Type B pancreatic cell (in vitro differentiated cells): ENCODE measurements around the gene RSRC1. TPM values are rescaled to one million over a fixed set of nuclear protein-coding genes. Genes with fewer than 3 reads are reported as not detected.
"Not testable (repeated sequence)": the region's sequence is repeated elsewhere in the genome, so short reads cannot be mapped to it uniquely, and the experiment has no call there.

Source experiments
- DNase-seq: peaks from one replicate; pipeline ENCODE4 v3.0.0; 2021; ENCODE audit warnings: mixed read lengths; ENCODE audit not compliant: unreplicated experiment; ENCODE audit errors: extremely low spot score
- H3K27ac Mint-ChIP-seq: 2 replicates; pipeline ENCODE4 v1.8.0; 2021; ENCODE audit warnings: mild to moderate bottlenecking, mixed read lengths
- H3K27me3 Mint-ChIP-seq: 2 replicates; pipeline ENCODE4 v1.8.0; 2021; ENCODE audit warnings: mixed read lengths
- H3K36me3 Mint-ChIP-seq: 2 replicates; pipeline ENCODE4 v1.8.0; 2021; ENCODE audit warnings: mixed read lengths
- H3K4me1 Mint-ChIP-seq: one replicate; pipeline ENCODE4 v1.8.0; 2021; ENCODE audit warnings: mixed read lengths; ENCODE audit not compliant: unreplicated experiment
- H3K4me3 Mint-ChIP-seq: 2 replicates; pipeline ENCODE4 v1.8.0; 2021; ENCODE audit warnings: mild to moderate bottlenecking, mixed read lengths
- H3K9me3 Mint-ChIP-seq: 2 replicates; pipeline ENCODE4 v1.8.0; 2021; ENCODE audit warnings: mixed read lengths
- CTCF ChIP-seq: fragments of 200-600 bp; sonication (generic); conservative IDR thresholded peaks from 2 replicates; pipeline ENCODE4 v1.5.0; 2021; ENCODE audit warnings: antibody characterized with exemption, mild to moderate bottlenecking
- total RNA-seq: library from RNA; stranded (reverse); gene quantifications from 2 replicates; pipeline ENCODE4 v1.2.1, GENCODE V29; 2021; ENCODE audit warnings: low replicate concordance

RSRC1 gene
- total RNA-seq, 1 donor from 2014 or later = 34.6 TPM

- no peaks in the 10 kb centered on the region for H3K9me3 Mint-ChIP-seq
- no peak for DNase-seq
- H3K27ac Mint-ChIP-seq = no peak overlapping the region
- no peaks in the 10 kb centered on the region for H3K4me1 Mint-ChIP-seq
- no peak for TF ChIP-seq CTCF
- H3K27me3 Mint-ChIP-seq = no peaks in the 10 kb centered on the region
- H3K36me3 Mint-ChIP-seq = no peaks in the 10 kb centered on the region
- H3K4me3 Mint-ChIP-seq = no peak overlapping the region
Measured at GRCh38 chr3:158330870-158331269, 221.0 kb downstream of the RSRC1 start.

- DNase-seq = no peak
- Mint-ChIP-seq H3K27ac (no peak overlapping the region), H3K4me1 (no peaks in the 10 kb centered on the region), H3K36me3 (no peaks in the 10 kb centered on the region), H3K27me3 (no peaks in the 10 kb centered on the region), H3K9me3 (no peaks in the 10 kb centered on the region), H3K4me3 (no peak overlapping the region)
- no peak for TF ChIP-seq CTCF
Measured at GRCh38 chr3:158333736-158334135, 223.8 kb downstream of the RSRC1 start.

GRCh38 chr3:158337110-158337509, 227.2 kb downstream of the RSRC1 start:
- Mint-ChIP-seq H3K27ac (no peak overlapping the region), H3K4me1 (peaks cover 5% of the 10 kb centered on the region), H3K9me3 (peaks cover 5% of the 10 kb centered on the region), H3K4me3 (no peak overlapping the region), H3K27me3 (no peaks in the 10 kb centered on the region), H3K36me3 (no peaks in the 10 kb centered on the region)
- DNase-seq = no peak
- no peak for TF ChIP-seq CTCF

DNA sequence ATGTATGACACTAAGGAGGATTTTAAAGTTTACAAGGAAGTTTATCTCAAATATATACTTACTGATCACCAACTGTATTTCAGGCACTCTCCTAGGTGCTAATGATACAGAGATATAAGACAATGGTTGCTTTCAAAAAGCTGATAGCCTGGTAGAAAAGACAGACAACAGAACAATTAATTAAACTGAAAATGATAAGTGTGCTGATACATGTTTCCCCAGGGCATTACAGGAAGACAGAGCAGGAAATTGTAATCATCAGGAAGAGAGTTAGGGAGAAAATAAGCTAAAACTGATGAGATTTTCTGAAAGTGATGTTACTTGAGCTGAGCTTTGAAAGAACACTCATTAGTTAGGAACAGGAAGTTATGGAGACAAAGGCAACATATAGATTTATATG, 229.7 kb downstream of the RSRC1 start:
- Mint-ChIP-seq H3K4me3 (no peak overlapping the region), H3K4me1 (peaks cover 5% of the 10 kb centered on the region), H3K27ac (no peak overlapping the region), H3K36me3 (no peaks in the 10 kb centered on the region), H3K9me3 (peaks cover 5% of the 10 kb centered on the region), H3K27me3 (no peaks in the 10 kb centered on the region)
- no peak for DNase-seq
- TF ChIP-seq CTCF = no peak

- H3K36me3 Mint-ChIP-seq, DNase-seq, H3K4me3 Mint-ChIP-seq, H3K27me3 Mint-ChIP-seq, H3K27ac Mint-ChIP-seq, H3K9me3 Mint-ChIP-seq, H3K4me1 Mint-ChIP-seq: not testable (repeated sequence)
Measured at GRCh38 chr3:158340951-158341350, 231.1 kb downstream of the RSRC1 start.

DNA sequence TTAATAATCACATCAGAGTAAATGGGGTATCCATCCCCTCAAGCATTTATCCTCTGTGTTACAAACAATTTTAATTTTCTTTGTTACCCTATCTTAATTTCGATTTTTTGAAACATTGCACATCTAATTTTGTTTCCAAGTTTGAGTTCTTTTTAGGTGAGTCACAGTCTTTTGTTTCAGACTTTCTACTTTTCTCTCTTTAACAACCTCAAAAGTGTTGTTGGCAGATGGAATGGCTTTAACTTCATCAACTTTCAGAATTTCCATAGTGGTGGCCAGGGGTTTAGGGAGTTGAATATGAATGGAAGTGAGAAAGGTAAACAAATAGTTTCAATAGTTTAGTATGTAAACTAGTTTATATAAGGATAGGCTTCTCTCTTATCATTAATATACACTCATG, 238.1 kb downstream of the RSRC1 start:
- no peak overlapping the region for H3K27ac Mint-ChIP-seq

More for the DNA sequence above, 238.1 kb downstream of the RSRC1 start:
- no peak overlapping the region for H3K4me3 Mint-ChIP-seq
- no peaks in the 10 kb centered on the region for H3K4me1 Mint-ChIP-seq
- H3K9me3 Mint-ChIP-seq = no peaks in the 10 kb centered on the region
- DNase-seq = no peak
- TF ChIP-seq CTCF = no peak
- no peaks in the 10 kb centered on the region for H3K36me3 Mint-ChIP-seq
- H3K27me3 Mint-ChIP-seq = no peaks in the 10 kb centered on the region
